Effector CD8-positive, alpha-beta T cell (primary cell): ENCODE data around the gene MPPED1.

Source experiments
- DNase-seq: peaks from one replicate; lab custom pipeline; 2025; lab: John Stamatoyannopoulos, UW

The MPPED1 gene

DNA sequence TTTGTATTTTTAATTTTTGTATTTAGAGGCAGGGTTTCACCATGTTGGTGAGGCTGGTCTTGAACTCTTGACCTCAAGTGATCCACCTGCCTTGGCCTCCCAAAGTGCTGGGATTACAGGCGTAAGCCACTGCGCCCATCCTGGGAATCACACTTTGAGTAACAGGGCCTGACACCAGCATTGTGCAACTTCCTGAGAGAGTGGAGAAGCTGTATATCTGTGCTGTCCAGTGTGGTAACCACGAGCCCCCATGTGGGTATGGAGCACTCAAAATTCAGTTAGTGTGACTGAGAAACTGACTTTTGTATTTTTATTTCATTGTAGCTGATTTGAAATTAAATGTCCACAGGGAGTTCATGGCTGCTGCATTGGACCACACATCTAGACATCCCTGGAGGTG is 36.2 kb downstream of the MPPED1 start:
- DNase-seq = no peak

DNA sequence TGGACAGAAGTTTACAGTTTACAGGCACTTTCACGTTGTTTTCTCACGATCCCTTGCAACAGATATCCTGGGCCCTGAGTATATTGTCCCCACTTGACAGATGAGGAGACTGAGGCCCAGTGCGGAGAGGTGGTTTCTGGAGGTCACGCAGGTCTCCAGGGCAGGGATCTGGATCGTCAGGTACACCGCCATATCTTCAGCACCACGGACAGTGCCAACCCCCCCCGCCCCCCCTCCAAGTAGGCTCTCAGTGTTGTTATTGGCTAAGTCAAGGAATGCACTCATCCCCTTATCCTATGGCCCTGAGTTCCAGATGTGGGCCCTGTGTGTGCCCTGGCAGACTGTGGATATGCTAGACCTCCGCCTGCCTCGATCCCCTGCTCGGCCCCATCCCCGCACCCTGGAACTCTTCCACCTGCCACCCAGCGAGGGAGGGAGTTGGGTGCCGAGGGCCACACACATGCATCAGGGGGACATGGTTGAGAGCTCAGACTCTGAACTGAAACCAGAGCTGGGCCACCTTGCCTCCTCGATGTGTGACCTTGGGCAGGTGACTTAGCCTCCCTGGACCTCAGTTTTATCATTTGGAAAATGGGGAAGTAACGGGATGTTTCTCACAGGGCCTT is 37.5 kb downstream of the MPPED1 start:
- no peak for DNase-seq

DNA sequence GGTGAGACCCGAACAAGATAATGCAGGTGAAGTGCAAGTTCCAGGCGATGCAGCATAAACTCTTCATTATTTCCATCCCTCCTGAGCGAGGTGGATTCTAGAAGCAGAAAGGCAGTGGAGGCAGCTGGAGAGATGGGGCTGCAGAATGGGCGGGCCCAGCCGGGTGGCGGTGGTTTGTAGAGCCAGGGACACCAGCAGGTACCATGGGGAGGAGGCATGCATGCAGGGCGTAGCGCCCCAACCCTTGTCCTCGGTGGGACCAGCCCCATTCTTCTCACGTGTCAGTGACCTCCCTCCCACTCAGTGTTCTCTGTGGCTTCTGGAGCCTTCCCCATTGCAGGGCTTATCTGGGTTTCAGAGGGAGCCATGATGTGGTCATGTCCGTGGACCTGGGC is 38.0 kb downstream of the MPPED1 start:
- DNase-seq = no peak

DNA sequence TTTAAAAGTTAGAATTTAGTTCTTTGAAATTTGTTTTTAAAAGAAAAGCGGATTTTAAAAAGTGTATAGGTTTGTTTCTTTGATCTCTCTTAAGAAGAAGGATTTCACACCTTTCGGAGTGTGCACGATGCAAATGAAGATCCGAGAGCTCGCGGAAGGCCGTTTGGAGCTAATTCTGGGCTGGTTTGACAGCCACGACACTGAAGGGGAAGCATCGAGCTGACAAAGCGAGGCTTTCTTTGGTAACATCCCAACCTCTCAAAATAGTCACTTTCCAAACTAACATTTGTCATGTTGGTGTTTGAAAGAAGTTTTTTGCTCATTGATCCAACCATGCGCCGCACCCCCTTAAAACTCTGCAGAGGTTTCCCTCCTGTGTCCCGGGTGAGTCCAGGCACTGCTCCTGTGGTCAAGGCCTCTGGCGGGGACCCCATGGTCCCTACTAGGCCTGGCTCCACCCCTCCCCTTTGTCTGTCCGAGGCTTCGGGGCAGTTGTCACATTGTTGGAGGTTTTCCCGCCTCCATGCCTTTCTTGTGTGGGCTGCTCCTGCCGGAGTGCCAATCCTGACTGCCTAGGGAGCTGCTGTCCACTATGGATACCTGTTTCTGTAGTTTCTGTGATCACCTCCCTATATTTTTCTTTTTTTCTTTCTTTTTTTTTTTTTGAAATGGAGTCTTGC is 39.7 kb downstream of the MPPED1 start:
- DNase-seq = no peak

DNA sequence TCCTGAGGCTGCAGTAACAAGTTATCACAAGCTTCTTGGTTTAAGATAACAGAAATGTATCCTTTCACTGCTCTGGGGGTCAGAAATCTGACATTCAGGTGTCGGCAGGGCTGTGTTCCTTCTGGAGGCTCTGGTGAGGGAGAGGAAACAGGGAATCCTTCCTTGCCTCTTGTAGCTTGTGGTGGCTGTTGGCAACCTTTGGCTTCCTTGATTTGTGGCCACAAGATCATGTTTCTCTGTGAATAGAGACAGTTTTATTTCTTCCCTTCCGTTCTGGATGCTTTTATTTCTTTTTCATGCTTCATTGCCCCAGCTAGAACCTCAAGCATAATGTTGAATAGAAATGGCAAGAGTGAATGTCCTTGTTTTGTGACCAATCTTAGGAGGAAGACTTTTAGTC is 44.0 kb downstream of the MPPED1 start:
- DNase-seq = no peak

DNA sequence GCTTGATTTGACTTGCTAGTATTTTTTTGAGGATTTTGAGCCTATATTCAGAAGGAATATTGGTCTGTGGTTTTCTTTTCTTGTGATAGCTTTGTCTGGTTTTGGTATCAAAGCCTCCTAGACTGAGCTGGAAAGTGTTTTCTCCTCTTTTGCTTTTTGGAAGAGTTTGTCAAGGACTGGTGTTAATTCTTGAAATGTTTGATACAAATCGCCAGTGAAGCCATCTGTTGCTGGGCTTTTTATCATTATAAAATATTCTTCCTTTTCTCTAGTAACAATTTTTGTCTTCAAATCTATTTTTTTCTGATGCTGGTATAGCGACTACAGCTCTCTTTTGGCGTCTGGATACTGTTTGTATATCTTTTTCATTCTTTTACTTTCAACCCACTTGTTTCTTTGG is 45.2 kb downstream of the MPPED1 start:
- no peak for DNase-seq

DNA sequence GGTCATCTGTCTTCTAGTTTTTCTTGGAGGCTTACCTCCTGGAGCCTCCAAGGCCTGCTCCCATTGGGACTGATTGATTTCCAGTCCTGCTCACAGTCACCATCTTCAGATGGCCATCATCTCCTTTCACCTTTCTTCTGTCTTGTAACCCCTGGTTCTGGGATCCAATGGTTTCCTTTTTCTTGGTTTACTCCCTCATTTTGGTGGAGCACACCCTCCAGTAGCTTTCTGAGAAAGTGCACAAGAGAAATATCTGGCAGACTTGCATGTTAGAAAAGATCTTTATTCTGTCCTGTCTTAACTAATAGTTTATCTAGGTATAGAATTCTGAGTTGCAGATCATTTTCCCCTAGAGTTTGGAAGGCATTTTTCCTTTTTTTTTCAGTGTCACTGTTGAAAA is 50.9 kb downstream of the MPPED1 start:
- DNase-seq = no peak

DNA sequence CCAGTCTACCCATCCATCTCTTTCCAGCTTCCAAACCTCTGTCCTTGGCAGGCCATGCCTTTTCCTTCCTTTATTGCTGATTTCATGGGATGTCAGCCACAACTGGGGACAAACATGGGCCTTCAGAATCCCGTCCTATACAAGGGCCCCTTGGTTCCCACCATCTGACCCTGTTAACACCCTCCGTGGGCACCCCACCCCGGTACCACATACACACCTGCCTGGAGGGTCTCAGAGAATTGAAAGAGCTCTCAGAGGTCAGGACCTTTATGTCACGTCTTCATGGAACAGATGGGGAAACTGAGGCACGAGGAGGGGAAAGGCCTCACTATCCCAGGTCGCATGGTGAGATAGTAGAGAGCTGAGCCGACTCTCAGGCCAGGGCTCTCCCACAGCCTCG is 53.0 kb downstream of the MPPED1 start:
- DNase-seq = no peak

DNA sequence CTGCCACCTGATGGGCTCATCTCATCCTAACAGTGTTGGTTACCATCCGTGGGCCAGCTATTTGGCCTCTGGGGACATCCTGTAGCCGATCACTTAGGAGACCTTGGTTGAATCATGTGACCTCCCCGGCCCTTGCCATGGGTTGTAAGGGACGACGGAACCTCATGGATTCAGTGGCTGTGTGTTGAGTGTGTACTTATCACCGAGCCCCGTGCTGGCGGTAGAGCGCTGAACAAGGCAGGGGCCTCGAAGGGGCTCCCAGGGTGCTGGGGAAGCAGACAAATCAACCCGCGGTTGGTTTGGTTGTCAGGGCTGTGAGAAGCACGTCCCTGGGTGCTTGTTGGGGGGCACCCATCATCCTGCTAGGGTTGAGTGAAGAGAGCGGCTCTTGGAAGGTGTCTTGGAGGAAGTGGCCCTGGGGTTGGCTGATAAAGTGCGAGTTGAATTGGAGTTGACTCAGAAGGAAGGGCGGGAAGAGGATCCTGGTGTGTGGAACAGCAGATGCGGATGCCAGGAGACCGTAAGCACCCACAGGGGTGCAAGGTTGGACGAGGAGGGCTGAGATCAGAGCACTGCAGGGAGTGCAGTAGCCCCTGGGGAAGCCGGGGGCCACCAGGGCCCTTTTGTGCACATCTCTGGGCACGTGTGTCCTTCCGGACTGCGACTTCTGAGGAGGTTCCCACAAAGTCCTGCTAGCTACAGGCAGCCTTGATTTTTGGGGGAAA is 53.6 kb downstream of the MPPED1 start:
- DNase-seq = no peak

DNA sequence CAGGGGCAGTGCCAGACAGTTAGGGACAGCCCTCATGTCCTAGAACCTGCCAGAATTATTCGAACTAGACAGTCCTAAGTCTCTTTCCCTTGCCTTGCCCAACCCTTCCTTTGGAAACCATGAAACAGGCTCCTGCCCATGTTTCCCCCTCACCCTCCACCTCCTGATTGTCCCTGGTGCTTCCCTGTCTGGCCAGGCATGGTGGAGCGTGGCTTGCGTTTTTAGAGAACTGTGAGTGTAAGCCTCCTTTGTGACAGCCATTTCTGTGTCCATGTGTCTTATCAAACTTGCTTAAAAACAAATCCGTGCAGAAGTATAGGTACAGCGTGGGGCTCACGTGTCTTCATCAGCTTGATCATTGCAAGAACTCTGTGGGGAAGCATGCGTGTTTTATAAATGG is 54.9 kb downstream of the MPPED1 start:
- no peak for DNase-seq

DNA sequence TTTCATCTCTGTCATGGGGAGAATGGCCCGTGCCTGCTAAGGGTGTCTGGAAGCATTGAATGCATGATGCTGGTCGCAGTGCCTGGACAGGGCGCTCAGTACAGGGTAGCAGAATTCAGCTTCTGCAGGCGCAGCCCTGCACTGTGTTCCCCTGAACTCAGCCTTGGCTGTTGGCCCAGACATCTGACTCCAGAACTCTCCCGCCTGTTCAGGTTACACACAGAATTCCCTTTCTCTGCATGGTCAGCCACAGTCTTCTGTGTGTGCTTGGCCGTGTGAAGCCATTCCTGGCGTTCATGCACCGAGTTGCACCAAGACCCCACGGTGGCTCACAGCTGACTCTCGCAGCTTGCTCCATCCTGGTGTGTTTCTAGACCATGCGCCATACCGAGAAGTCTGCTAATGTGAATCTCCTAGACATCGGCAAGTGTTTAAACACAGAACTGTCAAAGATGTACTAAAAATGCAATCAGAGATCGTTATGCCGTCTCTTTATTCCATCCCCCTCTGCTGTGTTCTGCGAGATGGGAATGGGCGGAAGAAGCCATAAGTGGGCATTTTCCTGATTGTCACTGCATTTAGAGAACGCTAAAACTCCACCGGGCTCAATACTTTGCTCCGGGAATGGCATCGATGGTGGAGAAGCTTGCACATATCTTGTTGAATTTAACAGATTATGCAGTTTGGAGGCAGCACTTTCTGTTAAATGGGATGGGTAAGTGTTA is 55.6 kb downstream of the MPPED1 start:
- DNase-seq = no peak

DNA sequence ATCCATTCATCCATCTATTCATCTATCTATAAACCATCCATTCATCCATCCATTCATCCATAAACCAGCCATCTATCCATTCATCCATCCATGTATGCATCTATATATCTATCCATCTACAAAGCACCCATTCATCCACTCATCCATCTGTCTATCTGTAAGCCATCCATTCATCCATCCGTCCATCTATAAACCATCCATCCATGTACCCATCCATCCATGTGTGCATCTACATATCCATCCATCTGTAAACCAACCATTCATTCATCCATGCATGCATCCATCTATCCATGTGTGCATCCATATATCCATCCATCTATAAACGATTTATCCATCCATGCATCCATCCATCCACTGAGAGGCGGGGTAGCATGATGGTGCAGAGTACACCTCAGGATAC is 58.4 kb downstream of the MPPED1 start:
- no peak for DNase-seq

DNA sequence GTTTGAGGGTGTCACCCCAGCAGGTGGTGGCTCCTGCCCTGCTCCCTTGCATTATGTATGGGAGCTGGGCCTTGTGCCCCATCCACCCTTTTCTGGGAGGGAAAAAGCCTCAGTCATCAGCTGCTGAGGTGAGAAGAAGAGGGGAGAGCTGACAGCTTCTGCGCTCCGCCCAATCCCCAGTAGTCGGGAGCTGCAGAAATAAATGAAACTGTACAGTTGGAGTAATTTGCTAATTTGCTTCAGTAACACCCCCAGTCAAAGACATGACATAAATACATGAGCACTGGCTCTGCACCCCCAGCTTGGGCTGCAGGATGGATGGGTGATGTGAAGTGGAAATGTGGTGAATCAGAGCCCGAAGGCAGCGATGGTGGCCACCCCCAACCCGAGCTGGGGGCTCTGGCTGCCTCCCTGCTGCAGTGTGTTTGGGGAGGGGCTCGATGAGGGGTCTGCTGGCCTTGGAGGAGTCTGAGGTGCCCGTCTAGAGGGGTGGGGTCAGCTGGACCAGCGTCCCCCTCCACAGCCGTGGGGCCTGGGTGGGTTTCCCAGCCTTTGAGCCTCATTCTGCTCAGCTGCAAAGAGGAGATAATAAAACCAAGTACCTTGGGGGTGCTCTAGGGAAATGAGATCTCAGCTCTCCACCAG is 59.2 kb downstream of the MPPED1 start:
- DNase-seq = no peak

DNA sequence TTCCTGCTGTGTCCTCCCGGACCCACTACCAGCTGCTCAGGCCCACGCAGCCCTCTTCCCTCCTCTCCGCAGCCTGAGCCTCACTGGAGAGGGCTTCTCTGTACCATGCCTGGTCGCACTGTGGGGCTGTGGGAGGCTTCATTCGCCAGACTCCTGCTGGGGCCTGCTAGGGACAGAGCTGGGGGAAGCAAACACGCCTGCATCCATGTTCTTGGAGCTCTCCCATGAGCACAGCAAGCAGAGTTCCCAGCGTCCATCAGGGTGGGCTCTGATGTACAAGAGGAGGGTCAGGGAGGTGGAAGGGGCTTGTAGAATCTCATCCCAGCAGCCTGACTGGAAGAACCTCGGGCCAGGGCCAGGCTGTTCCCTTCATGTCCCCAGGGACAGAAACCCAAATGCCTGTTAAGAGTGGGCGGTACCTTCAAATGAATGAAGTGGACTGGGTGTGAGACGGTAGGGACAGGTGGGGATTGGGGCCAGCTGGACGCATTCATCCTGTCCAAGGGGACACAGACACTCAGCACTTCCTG is 59.9 kb downstream of the MPPED1 start:
- no peak for DNase-seq

DNA sequence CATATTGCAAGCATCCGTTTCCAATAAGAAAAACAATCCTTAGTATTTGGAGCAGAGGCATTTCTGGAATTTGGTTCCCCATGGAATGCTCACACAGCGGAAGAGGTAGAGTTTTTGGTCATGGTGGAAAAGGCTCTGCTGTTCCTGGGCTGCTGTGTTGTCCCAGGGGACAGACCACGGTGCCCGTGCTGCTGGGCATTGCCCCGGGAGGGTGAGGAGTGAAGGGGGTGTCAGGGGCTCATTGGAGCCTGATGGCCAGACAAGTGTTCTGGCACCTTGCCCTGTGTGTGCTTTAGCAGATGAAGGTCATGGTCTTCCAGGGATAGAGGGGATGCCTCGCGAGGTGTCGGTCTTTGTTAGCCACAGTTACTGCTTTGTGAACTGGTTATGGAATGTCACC is 61.2 kb downstream of the MPPED1 start:
- no peak for DNase-seq

DNA sequence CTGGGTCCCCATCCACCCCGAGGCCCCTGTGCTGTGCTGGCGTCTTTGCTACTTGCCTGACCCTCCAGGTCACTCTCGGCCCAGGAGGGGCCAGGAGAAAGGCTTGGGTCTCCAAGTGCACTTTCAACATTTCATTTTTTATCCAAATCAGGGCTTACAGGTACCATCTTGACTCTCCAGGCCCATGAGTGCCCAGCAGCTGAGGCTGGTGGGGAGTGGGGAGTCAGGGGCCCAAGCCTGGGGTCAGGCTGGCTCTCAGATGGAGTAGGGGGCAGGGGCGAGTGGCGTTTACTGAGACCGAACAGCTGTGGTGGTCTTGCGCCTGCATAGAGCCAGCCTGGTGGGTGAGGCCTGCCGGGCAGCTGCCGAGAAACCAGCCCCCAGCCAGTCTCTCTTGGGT is 61.6 kb downstream of the MPPED1 start:
- DNase-seq = no peak

DNA sequence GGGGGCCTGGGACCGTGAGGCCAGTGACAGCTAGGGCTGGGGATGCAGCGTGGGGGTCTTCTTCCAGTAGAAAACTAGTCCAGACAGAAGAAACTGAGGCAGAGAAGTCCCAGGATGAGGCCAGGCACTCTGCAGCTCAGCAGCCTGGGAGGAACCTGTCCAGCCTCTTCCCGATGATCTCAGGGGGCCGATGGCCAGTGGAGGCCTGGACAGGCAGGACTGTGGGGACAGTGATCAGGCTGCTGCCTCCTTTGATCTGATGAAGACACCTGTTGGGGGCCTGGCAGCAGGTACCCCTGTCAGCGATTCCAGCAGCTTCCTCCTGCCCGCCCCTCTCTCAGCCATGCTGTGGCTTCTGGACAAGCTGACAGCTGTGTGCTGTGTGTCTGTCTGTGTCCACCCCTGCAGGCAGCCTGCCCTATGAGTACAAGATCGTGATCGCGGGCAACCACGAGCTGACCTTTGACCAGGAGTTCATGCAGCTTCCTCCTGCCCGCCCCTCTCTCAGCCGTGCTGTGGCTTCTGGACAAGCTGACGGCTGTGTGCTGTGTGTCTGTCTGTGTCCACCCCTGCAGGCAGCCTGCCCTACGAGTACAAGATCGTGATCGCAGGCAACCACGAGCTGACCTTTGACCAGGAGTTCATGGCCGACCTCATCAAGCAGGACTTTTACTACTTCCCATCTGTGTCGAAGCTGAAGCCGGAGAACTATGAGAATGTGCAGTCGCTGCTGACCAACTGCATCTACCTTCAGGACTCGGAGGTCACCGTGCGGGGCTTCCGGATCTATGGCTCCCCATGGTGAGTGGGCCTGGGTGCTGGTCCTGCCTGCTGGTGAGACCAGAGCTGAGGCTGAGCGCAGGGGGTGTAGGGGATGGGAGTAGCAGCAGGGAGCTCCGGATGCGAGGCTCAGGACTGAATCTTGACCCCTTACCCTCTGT is 62.6 kb downstream of the MPPED1 start:
- DNase-seq = no peak

DNA sequence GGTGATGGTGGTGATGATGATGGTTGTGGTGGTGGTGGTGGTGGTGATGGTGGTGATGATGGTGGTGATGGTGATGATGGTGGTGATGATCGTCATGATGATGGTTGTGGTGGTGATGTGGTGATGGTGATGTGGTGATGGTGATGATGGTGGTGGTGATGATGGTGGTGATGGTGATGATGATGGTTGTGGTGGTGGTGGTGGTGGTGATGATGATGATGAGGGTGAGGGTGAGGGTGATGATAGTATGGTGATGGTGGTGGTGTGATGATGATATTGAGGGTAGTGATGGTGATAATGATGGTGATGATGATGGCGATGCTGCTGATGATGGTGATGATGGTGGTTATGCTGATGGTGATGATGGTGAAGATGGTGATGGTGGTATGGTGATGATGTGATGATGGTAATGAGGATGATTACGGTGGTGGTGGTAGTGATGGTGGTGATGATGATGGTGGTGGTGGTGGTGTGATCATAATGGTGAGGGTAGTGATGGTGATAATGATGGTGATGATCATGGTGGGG is 63.8 kb downstream of the MPPED1 start:
- DNase-seq = no peak

DNA sequence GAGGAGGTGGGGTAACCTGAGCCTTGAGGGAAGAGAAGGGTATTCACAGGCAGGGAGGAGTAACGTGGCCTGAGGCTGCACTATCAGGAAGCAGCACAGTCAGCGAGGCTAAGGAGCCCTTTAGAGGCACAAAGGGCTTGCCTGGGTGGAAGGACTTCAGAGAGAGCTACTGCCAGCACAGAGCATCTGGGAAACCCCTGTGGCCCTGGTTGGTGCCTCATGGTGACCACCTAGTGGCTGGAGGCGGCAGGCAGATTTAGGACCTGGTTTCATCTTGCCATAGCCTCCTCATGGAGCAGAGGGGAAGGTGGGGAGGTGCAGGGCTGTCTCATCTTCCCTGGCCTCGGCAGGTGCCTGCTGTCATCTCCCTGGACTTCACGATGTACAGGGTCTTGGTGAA is 64.5 kb downstream of the MPPED1 start:
- no peak for DNase-seq
